Measurements from ENCODE around the gene ZNF653. TPM values are rescaled to one million over a fixed set of nuclear protein-coding genes. Genes with fewer than 3 reads are reported as not detected.

ZNF653 gene
- total RNA-seq, 1 donor from 2014 or later, result 12.5 TPM

- intact Hi-C loops (cut with DNase I), result no loop called here
Measured at GRCh38 chr19:11551603-11552235, 46.1 kb upstream of the ZNF653 start.

GRCh38 chr19:11550265-11550664, 44.6 kb upstream of the ZNF653 start:
- intact Hi-C loops (cut with DNase I), result no loop called here
- Histone ChIP-seq H3K4me1 (peaks cover 6% of the 10 kb centered on the region), H3K36me3 (peaks cover 0 to 19% of the 10 kb centered on the region in 2 donors)

More at GRCh38 chr19:11551603-11552235, 46.1 kb upstream of the ZNF653 start:
- Histone ChIP-seq H3K27me3 (no peaks in the 10 kb centered on the region), H3K36me3 (peaks cover 0 to 23% of the 10 kb centered on the region in 2 donors), H3K4me1 (peaks cover 17% of the 10 kb centered on the region), H3K9me3 (no peaks in the 10 kb centered on the region), H3K27ac (peak overlapping the region; percentile 53), H3K4me3 (no peak overlapping the region)
- no peak for DNase-seq (ENCODE audit: extremely low spot score in 2 of 2)
- TF ChIP-seq CTCF (IDR thresholded peaks at IDR 0.05), result no peak
- peak; percentile 41 to 74 for TF ChIP-seq POLR2AphosphoS5 (IDR thresholded peaks at IDR 0.05; ENCODE audit: insufficient read depth in 1 of 2, low read depth in 1 of 2)
- TF ChIP-seq POLR2A (IDR thresholded peaks at IDR 0.05), result no peak

GRCh38 chr19:11549386-11549953, 43.8 kb upstream of the ZNF653 start:
- Histone ChIP-seq H3K27me3 (no peaks in the 10 kb centered on the region), H3K4me1 (peaks cover 6% of the 10 kb centered on the region), H3K4me3 (no peak overlapping the region), H3K27ac (no peak overlapping the region), H3K9me3 (no peaks in the 10 kb centered on the region), H3K36me3 (peaks cover 0 to 17% of the 10 kb centered on the region in 2 donors)
- intact Hi-C loops (cut with DNase I), result no loop called here
- TF ChIP-seq CTCF (IDR thresholded peaks at IDR 0.05) (no peak), POLR2AphosphoS5 (IDR thresholded peaks at IDR 0.05; ENCODE audit: insufficient read depth in 1 of 2, low read depth in 1 of 2) (peak in 1 of 2 donors; percentile 32), POLR2A (IDR thresholded peaks at IDR 0.05) (no peak)
- no peak for DNase-seq (ENCODE audit: extremely low spot score in 2 of 2)

More at GRCh38 chr19:11550265-11550664, 44.6 kb upstream of the ZNF653 start:
- Histone ChIP-seq H3K9me3 (no peaks in the 10 kb centered on the region), H3K4me3 (no peak overlapping the region), H3K27me3 (no peaks in the 10 kb centered on the region), H3K27ac (peak overlapping the region; percentile 53)
- TF ChIP-seq CTCF (IDR thresholded peaks at IDR 0.05) (no peak), POLR2AphosphoS5 (IDR thresholded peaks at IDR 0.05; ENCODE audit: insufficient read depth in 1 of 2, low read depth in 1 of 2) (no peak), POLR2A (IDR thresholded peaks at IDR 0.05) (no peak)
- no peak for DNase-seq (ENCODE audit: extremely low spot score in 2 of 2)

- Histone ChIP-seq H3K4me3 (no peak overlapping the region), H3K27me3 (no peaks in the 10 kb centered on the region), H3K4me1 (peaks cover 6% of the 10 kb centered on the region), H3K9me3 (no peaks in the 10 kb centered on the region), H3K36me3 (peaks cover 0 to 5% of the 10 kb centered on the region in 2 donors), H3K27ac (no peak overlapping the region)
- intact Hi-C loops (cut with DNase I), result no loop called here
- TF ChIP-seq POLR2AphosphoS5 (IDR thresholded peaks at IDR 0.05; ENCODE audit: insufficient read depth in 1 of 2, low read depth in 1 of 2) (no peak), POLR2A (IDR thresholded peaks at IDR 0.05) (no peak), CTCF (IDR thresholded peaks at IDR 0.05) (no peak)
- DNase-seq (ENCODE audit: extremely low spot score in 2 of 2), result no peak
Measured at GRCh38 chr19:11547929-11548700, 42.5 kb upstream of the ZNF653 start.
